Measurements from ENCODE around the gene AKAP14. TPM values are rescaled to one million over a fixed set of nuclear protein-coding genes. Genes with fewer than 3 reads are reported as not detected.
A peak's percentile ranks its signal among the peaks of the same experiment; 100 is the strongest.

AKAP14 gene
- total RNA-seq, 2 donors from 2014 or later: not detected

- DNase-seq (ENCODE audit: low spot score): no peak
- TF ChIP-seq CTCF (IDR thresholded peaks at IDR 0.05): no peak
- ATAC-seq (ENCODE audit: insufficient number of reproducible peaks, low FRiP score, low read depth): no peak
- Histone ChIP-seq H3K9me3 (no peaks in the 10 kb centered on the region), H3K4me3 (no peak overlapping the region), H3K36me3 (no peaks in the 10 kb centered on the region), H3K27me3 (replicated peaks; ENCODE audit: insufficient read depth) (no peaks in the 10 kb centered on the region), H3K27ac (no peak overlapping the region), H3K4me1 (ENCODE audit: control insufficient read depth in 1 of 2, low read depth in 2 of 2) (peaks cover 3 to 13% of the 10 kb centered on the region in 2 donors)
Measured at GRCh38 chrX:119941336-119941735, 45.6 kb downstream of the AKAP14 start.

GRCh38 chrX:119942173-119942819, 46.6 kb downstream of the AKAP14 start:
- Histone ChIP-seq H3K4me1 (ENCODE audit: control insufficient read depth in 1 of 2, low read depth in 2 of 2) (peaks cover 3 to 13% of the 10 kb centered on the region in 2 donors), H3K4me3 (peak overlapping the region; percentile 85), H3K27me3 (replicated peaks; ENCODE audit: insufficient read depth) (no peaks in the 10 kb centered on the region), H3K9me3 (no peaks in the 10 kb centered on the region), H3K36me3 (no peaks in the 10 kb centered on the region), H3K27ac (peak overlapping the region; percentile 81 to 84)
- no peak for ATAC-seq (ENCODE audit: insufficient number of reproducible peaks, low FRiP score, low read depth)
- TF ChIP-seq CTCF (IDR thresholded peaks at IDR 0.05): no peak
- no peak for DNase-seq (ENCODE audit: low spot score)

GRCh38 chrX:119942831-119943184, 47.1 kb downstream of the AKAP14 start:
- H3K27ac ChIP-seq: peak overlapping the region; percentile 81 to 84
- no peaks in the 10 kb centered on the region for H3K36me3 ChIP-seq
- H3K4me1 ChIP-seq (ENCODE audit: control insufficient read depth in 1 of 2, low read depth in 2 of 2): peaks cover 3 to 13% of the 10 kb centered on the region in 2 donors
- ATAC-seq (ENCODE audit: insufficient number of reproducible peaks, low FRiP score, low read depth) (no peak), DNase-seq (ENCODE audit: low spot score) (no peak)
- H3K27me3 ChIP-seq (replicated peaks; ENCODE audit: insufficient read depth): no peaks in the 10 kb centered on the region
- no peak for TF ChIP-seq CTCF (IDR thresholded peaks at IDR 0.05)
- H3K4me3 ChIP-seq: peak overlapping the region; percentile 85
- no peaks in the 10 kb centered on the region for H3K9me3 ChIP-seq

GRCh38 chrX:119943185-119943988, 47.7 kb downstream of the AKAP14 start, which contains the start of gene NKAP:
TSS of gene NKAP (minus strand) at chrX:119943751. CDS start at chrX:119943605, 146 bp downstream.
- ATAC-seq (ENCODE audit: insufficient number of reproducible peaks, low FRiP score, low read depth) (peak; percentile 79), DNase-seq (ENCODE audit: low spot score) (peak; percentile 9)
- no peak for TF ChIP-seq CTCF (IDR thresholded peaks at IDR 0.05)
- H3K9me3 ChIP-seq: no peaks in the 10 kb centered on the region
- H3K27ac ChIP-seq: peak within 1 kb of the TSS; percentile 81 to 84
- H3K4me3 ChIP-seq: peak within 1 kb of the TSS; percentile 85
- H3K27me3 ChIP-seq (replicated peaks; ENCODE audit: insufficient read depth): no peaks in the 10 kb centered on the region
- H3K4me1 ChIP-seq (ENCODE audit: control insufficient read depth in 1 of 2, low read depth in 2 of 2): peaks cover 3 to 13% of the 10 kb centered on the region in 2 donors
- no peaks in the 10 kb centered on the region for H3K36me3 ChIP-seq

GRCh38 chrX:119945481-119945880, 49.8 kb downstream of the AKAP14 start:
- H3K27me3 ChIP-seq (replicated peaks; ENCODE audit: insufficient read depth): no peaks in the 10 kb centered on the region
- no peak overlapping the region for H3K27ac ChIP-seq
- ATAC-seq (ENCODE audit: insufficient number of reproducible peaks, low FRiP score, low read depth) (no peak), DNase-seq (ENCODE audit: low spot score) (no peak)
- no peak overlapping the region for H3K4me3 ChIP-seq
- H3K4me1 ChIP-seq (ENCODE audit: control insufficient read depth in 1 of 2, low read depth in 2 of 2): peaks cover 3 to 13% of the 10 kb centered on the region in 2 donors
- no peaks in the 10 kb centered on the region for H3K36me3 ChIP-seq
- no peak for TF ChIP-seq CTCF (IDR thresholded peaks at IDR 0.05)
- H3K9me3 ChIP-seq: no peaks in the 10 kb centered on the region

Data from thoracic aorta (tissue), 2 donors.